ENCODE data around the gene P2RY11. TPM values are rescaled to one million over a fixed set of nuclear protein-coding genes. Genes with fewer than 3 reads are reported as not detected.

P2RY11 gene
- polyA plus RNA-seq, 1 donor, result 14.4 TPM

DNA sequence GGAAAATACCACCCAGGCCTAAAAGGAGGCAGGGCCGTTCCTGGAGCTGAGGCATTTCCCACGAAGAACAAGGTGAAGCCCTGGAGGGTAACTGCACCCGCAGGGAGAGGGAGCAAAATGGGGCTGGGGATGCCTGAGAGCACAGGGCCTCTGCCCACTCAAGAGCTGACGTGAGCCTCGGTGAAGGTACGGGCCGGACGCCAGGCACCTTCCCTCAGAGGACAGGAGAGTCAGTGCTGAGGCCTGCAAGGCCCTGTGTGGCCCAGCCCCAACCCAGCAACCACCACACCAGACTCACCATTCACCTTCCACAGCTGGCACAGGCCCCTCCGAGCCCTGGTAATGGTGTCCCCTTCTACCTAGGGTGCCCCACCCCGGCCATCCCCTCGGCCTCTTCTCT is 47.0 kb downstream of the P2RY11 start:
- no peak for DNase-seq
- Histone ChIP-seq H3K4me3 (ENCODE audit: low read length) (no peak overlapping the region), H3K27me3 (ENCODE audit: control insufficient read depth, insufficient read depth, low read length) (no peaks in the 10 kb centered on the region), H3K36me3 (ENCODE audit: control insufficient read depth, insufficient read depth, low read length) (peaks cover 80% of the 10 kb centered on the region), H3K4me1 (ENCODE audit: control insufficient read depth, insufficient read depth, low read length) (no peaks in the 10 kb centered on the region), H3K27ac (ENCODE audit: low read length) (no peak overlapping the region), H3K9me3 (ENCODE audit: control insufficient read depth, low read depth, low read length) (no peaks in the 10 kb centered on the region)
- 100% methylated on average over 2 of the region's 11 CpGs for WGBS (ENCODE audit: insufficient coverage, low lambda C conversion rate)

- Histone ChIP-seq H3K4me1 (ENCODE audit: control insufficient read depth, insufficient read depth, low read length) (no peaks in the 10 kb centered on the region), H3K4me3 (ENCODE audit: low read length) (no peak overlapping the region), H3K36me3 (ENCODE audit: control insufficient read depth, insufficient read depth, low read length) (peaks cover 78% of the 10 kb centered on the region), H3K27me3 (ENCODE audit: control insufficient read depth, insufficient read depth, low read length) (no peaks in the 10 kb centered on the region), H3K27ac (ENCODE audit: low read length) (no peak overlapping the region), H3K9me3 (ENCODE audit: control insufficient read depth, low read depth, low read length) (no peaks in the 10 kb centered on the region)
- no peak for DNase-seq
- 76% methylated on average over 5 of the region's 16 CpGs for WGBS (ENCODE audit: insufficient coverage, low lambda C conversion rate)
Measured at GRCh38 chr19:10159610-10160009, 48.1 kb downstream of the P2RY11 start.

DNA sequence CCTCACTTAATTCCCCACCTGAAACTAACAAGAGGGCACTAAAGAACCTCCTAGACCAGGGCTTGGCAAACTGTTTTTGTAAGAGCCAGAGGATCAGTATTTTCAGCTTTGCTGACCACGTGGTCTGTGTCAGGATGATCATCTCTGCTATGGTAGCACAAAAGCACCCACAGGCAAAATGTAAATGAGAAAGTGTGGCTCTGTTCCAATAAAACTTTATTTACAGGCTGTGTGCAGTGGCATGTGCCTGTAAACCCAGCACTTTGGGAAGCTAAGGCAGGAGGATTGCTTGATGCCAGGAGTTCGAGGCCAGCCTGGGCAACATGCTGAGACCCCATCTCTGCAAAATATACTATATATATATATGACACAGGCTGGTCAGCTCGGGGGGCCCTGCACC is 52.0 kb downstream of the P2RY11 start:
- Histone ChIP-seq H3K27me3 (ENCODE audit: control insufficient read depth, insufficient read depth, low read length) (no peaks in the 10 kb centered on the region), H3K36me3 (ENCODE audit: control insufficient read depth, insufficient read depth, low read length) (peaks cover 66% of the 10 kb centered on the region), H3K4me3 (ENCODE audit: low read length) (no peak overlapping the region), H3K4me1 (ENCODE audit: control insufficient read depth, insufficient read depth, low read length) (no peaks in the 10 kb centered on the region), H3K27ac (ENCODE audit: low read length) (no peak overlapping the region), H3K9me3 (ENCODE audit: control insufficient read depth, low read depth, low read length) (no peaks in the 10 kb centered on the region)
- no CpG with 5 or more reads among the region's 3 CpGs for WGBS (ENCODE audit: insufficient coverage, low lambda C conversion rate)
- DNase-seq, result no peak

Other genes with a start within 250 kb of the P2RY11 start
- 15.9 TPM for gene OLFM2, start 175.2 kb upstream of the P2RY11 start, polyA plus RNA-seq
- gene COL5A3, start 101.2 kb upstream of the P2RY11 start, polyA plus RNA-seq, result 5.6 TPM
- gene RDH8, start 98.2 kb upstream of the P2RY11 start, polyA plus RNA-seq, result not detected
- 44.5 TPM for gene SHFL, start 25.4 kb upstream of the P2RY11 start, polyA plus RNA-seq
- 6.6 TPM for gene ANGPTL6, start 9.0 kb upstream of the P2RY11 start, polyA plus RNA-seq
- gene PPAN, start 5.3 kb upstream of the P2RY11 start, polyA plus RNA-seq, result 41.3 TPM
- 221 TPM for gene EIF3G, start 8.2 kb downstream of the P2RY11 start, polyA plus RNA-seq
- gene DNMT1, start 83.3 kb downstream of the P2RY11 start, polyA plus RNA-seq, result 51.9 TPM
- gene S1PR2, start 119.6 kb downstream of the P2RY11 start, polyA plus RNA-seq, result 4.4 TPM
- gene MRPL4, start 140.5 kb downstream of the P2RY11 start, polyA plus RNA-seq, result 37.2 TPM
- gene ICAM1, start 159.4 kb downstream of the P2RY11 start, polyA plus RNA-seq, result 14.8 TPM
- gene ICAM4, start 175.3 kb downstream of the P2RY11 start, polyA plus RNA-seq, result 1.2 TPM
- gene ICAM5, start 178.3 kb downstream of the P2RY11 start, polyA plus RNA-seq, result 0.87 TPM
- gene ZGLP1, start 198.1 kb downstream of the P2RY11 start, polyA plus RNA-seq, result 7.6 TPM
- gene FDX2, start 204.3 kb downstream of the P2RY11 start, polyA plus RNA-seq, result 17.9 TPM
- 45.2 TPM for gene RAVER1, start 221.8 kb downstream of the P2RY11 start, polyA plus RNA-seq
- gene ICAM3, start 227.9 kb downstream of the P2RY11 start, polyA plus RNA-seq, result 5.3 TPM